ENCODE results near the gene TMEM165. TPM values are rescaled to one million over a fixed set of nuclear protein-coding genes. Genes with fewer than 3 reads are reported as not detected.

The TMEM165 gene
- total RNA-seq, 2 donors from 2014 or later = 185 to 360 TPM

DNA sequence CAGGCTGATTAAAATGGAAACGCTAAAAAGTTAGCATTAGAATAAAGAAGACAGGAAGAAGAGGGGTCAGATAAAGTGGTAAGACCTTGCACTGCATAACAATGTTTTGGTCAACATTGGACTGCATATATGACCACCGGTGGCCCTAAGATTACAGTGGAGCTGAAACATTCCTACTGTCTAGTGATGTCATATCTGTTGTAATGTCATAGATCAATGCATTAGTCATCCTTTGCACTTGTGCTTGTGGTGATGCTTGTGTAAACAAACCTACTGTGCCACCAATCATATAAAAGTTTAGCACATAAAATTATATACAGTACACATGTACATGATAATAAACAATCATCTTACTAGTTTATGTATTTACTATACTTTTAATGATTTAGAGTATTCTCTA, 73.0 kb downstream of the TMEM165 start:
- no peak overlapping the region for H3K27ac ChIP-seq
- no peak for ATAC-seq (ENCODE audit: insufficient number of reproducible peaks, low FRiP score, low read depth)
- peaks cover 10% of the 10 kb centered on the region for H3K36me3 ChIP-seq
- no peaks in the 10 kb centered on the region for H3K27me3 ChIP-seq (replicated peaks; ENCODE audit: insufficient read depth)
- TF ChIP-seq, protein P1, sequence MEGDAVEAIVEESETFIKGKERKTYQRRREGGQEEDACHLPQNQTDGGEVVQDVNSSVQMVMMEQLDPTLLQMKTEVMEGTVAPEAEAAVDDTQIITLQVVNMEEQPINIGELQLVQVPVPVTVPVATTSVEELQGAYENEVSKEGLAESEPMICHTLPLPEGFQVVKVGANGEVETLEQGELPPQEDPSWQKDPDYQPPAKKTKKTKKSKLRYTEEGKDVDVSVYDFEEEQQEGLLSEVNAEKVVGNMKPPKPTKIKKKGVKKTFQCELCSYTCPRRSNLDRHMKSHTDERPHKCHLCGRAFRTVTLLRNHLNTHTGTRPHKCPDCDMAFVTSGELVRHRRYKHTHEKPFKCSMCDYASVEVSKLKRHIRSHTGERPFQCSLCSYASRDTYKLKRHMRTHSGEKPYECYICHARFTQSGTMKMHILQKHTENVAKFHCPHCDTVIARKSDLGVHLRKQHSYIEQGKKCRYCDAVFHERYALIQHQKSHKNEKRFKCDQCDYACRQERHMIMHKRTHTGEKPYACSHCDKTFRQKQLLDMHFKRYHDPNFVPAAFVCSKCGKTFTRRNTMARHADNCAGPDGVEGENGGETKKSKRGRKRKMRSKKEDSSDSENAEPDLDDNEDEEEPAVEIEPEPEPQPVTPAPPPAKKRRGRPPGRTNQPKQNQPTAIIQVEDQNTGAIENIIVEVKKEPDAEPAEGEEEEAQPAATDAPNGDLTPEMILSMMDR (IDR thresholded peaks at IDR 0.05) = no peak
- DNase-seq (ENCODE audit: low spot score) = no peak
- no peaks in the 10 kb centered on the region for H3K9me3 ChIP-seq
- no peaks in the 10 kb centered on the region for H3K4me1 ChIP-seq (ENCODE audit: control insufficient read depth in 1 of 2, low read depth in 2 of 2)
- no peak overlapping the region for H3K4me3 ChIP-seq

DNA sequence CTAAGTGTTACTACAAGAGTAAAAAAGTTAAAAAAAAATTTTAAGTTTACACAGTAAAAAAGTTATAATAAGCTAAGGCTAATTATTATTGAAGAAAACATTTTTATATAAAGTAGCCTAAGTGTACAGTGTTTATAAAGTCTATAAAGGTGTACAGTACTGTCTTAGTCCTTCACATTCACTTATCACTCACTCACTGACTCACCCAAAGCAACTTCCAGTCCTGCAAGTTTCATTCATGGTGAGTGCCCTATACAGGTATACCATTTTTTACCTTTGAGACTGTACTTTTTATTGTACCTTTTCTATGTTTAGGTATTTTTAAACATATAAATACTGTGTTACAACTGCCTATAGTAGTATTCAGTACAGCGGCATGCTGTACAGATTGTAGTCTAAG, 74.2 kb downstream of the TMEM165 start:
- H3K4me3 ChIP-seq = no peak overlapping the region
- H3K4me1 ChIP-seq (ENCODE audit: control insufficient read depth in 1 of 2, low read depth in 2 of 2) = no peaks in the 10 kb centered on the region
- TF ChIP-seq, protein P1 (IDR thresholded peaks at IDR 0.05) = no peak
- H3K9me3 ChIP-seq = no peaks in the 10 kb centered on the region
- no peak overlapping the region for H3K27ac ChIP-seq
- H3K36me3 ChIP-seq = peaks cover 20% of the 10 kb centered on the region
- H3K27me3 ChIP-seq (replicated peaks; ENCODE audit: insufficient read depth) = no peaks in the 10 kb centered on the region
- DNase-seq (ENCODE audit: low spot score) (no peak), ATAC-seq (ENCODE audit: insufficient number of reproducible peaks, low FRiP score, low read depth) (no peak)

Other genes starting within 250 kb of the TMEM165 start
- 1 to 10 TPM; 5.4 to 6.4 TPM for gene SRD5A3, start 49.7 kb upstream of the TMEM165 start, total RNA-seq
- gene CLOCK, start 151.0 kb downstream of the TMEM165 start, total RNA-seq = 10 to 100 TPM; 22.9 to 35.3 TPM
- gene PDCL2, start 196.3 kb downstream of the TMEM165 start, total RNA-seq = not detected
- not detected for gene NMU, start 240.3 kb downstream of the TMEM165 start, total RNA-seq

All from thoracic aorta (tissue), 2 donors.